ENCODE data around the gene CHPF2.

- TF ChIP-seq CTCF (IDR thresholded peaks at IDR 0.05; ENCODE audit: borderline replicate concordance, extremely low read depth, low read length, poor library complexity, severe bottlenecking) (no peak), EZH2 (IDR thresholded peaks at IDR 0.05; ENCODE audit: borderline replicate concordance, low read depth, low read length, severe bottlenecking) (no peak)
Observed at GRCh38 chr7:151235091-151235787, 3.0 kb downstream of the CHPF2 start.

Data from DND-41 (cell line).